A549 treated with DMSO at 1 μM for 4 hours (cell line): ENCODE results near the gene SMARCA1. TPM values are rescaled to one million over a fixed set of nuclear protein-coding genes. Genes with fewer than 3 reads are reported as not detected.

Source experiments
- total RNA-seq: library from RNA; stranded (reverse); fragments of 200-300 nt; extraction: Qiagen RNA extraction; gene quantifications from 5 replicates; pipeline ENCODE4 v1.2.3, GENCODE V29; 2022; ENCODE audit warnings: low read depth

Gene SMARCA1
- total RNA-seq, result 34.0 to 51.6 TPM (median 49.6 TPM) in 5 replicates

GRCh38 chrX:129523079-129523911, at the start of gene SMARCA1:
Gene SMARCA1, minus strand, starts transcription at chrX:129523490. Its CDS starts 120 bp downstream, at chrX:129523370.

GRCh38 chrX:129540068-129540653, 16.9 kb upstream of the SMARCA1 start, which contains the start of gene OCRL:
Gene OCRL, plus strand, starts transcription at chrX:129540259. Its CDS starts 181 bp downstream, at chrX:129540440.

Other genes with a start within 250 kb of the SMARCA1 start
- 20.6 to 27.5 TPM (median 24.6 TPM) in 5 replicates for gene OCRL, start 16.8 kb upstream of the SMARCA1 start, total RNA-seq
- gene APLN, start 131.5 kb upstream of the SMARCA1 start, total RNA-seq, result 0.78 to 0.99 TPM (median 0.83 TPM) in 5 replicates
- not detected in 5 replicates for gene XPNPEP2, start 215.5 kb upstream of the SMARCA1 start, total RNA-seq